ENCODE results near the gene PELI1. TPM values are rescaled to one million over a fixed set of nuclear protein-coding genes. Genes with fewer than 3 reads are reported as not detected.
A peak's percentile ranks its signal among the peaks of the same experiment; 100 is the strongest.

PELI1 gene
- total RNA-seq, 1 donor from 2014 or later = 58.2 TPM

DNA sequence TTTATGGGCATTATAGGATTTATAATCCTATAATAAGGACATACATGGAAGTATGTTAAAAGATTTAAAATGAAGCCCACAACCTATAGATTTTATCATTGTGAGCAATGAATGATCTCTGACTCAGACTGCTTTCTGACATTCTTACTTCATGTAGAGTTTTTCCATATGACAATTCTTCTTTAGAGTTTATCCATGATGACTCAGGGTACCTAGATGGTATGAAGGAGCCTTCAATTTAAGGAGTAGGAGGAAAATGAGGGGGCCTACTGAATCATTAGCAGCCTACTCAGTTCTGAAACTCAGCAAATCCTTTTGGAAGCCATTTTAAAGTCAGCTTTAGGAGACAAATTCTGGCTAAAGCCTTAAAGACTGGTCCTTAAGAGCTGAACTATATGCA is 10.4 kb downstream of the PELI1 start:
- DNase-seq (ENCODE audit: extremely low spot score, unreplicated experiment) = no peak
- no peak overlapping the region for H3K4me3 Mint-ChIP-seq
- no peak for TF ChIP-seq CTCF (conservative IDR thresholded peaks at IDR 0.05)
- peak overlapping the region; percentile 18 for H3K27ac Mint-ChIP-seq
- peaks cover 43% of the 10 kb centered on the region for H3K4me1 Mint-ChIP-seq (ENCODE audit: unreplicated experiment)
- no peaks in the 10 kb centered on the region for H3K27me3 Mint-ChIP-seq
- no peaks in the 10 kb centered on the region for H3K9me3 Mint-ChIP-seq
- peaks cover 25% of the 10 kb centered on the region for H3K36me3 Mint-ChIP-seq

GRCh38 chr2:64133354-64133753 is 10.9 kb downstream of the PELI1 start:
- Mint-ChIP-seq H3K27ac (no peak overlapping the region), H3K4me3 (no peak overlapping the region), H3K4me1 (ENCODE audit: unreplicated experiment) (peaks cover 41% of the 10 kb centered on the region), H3K36me3 (peaks cover 21% of the 10 kb centered on the region), H3K9me3 (no peaks in the 10 kb centered on the region), H3K27me3 (no peaks in the 10 kb centered on the region)
- no peak for DNase-seq (ENCODE audit: extremely low spot score, unreplicated experiment)
- no peak for TF ChIP-seq CTCF (conservative IDR thresholded peaks at IDR 0.05)

DNA sequence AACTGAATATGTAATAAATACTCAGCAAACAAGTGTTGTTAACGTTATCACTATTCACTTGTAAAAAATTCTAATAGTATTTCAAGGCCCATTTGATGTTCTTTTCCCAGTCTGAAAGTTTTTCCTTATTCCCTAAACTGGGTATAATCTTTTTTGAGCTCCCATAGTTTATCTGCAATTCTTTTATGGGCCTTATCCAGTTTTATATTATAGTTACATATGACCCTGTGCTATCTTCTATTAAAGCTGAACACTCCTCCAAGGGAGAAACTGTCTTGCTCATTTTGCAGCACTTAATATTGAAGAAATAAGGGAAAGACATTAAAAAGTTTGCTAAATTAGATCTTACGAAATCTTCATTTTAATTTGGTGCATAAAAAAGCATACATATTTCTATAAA is 13.9 kb downstream of the PELI1 start:
- Mint-ChIP-seq H3K36me3 (peaks cover 16% of the 10 kb centered on the region), H3K4me3 (no peak overlapping the region), H3K4me1 (ENCODE audit: unreplicated experiment) (peaks cover 27% of the 10 kb centered on the region), H3K9me3 (no peaks in the 10 kb centered on the region), H3K27ac (no peak overlapping the region), H3K27me3 (no peaks in the 10 kb centered on the region)
- no peak for DNase-seq (ENCODE audit: extremely low spot score, unreplicated experiment)
- TF ChIP-seq CTCF (conservative IDR thresholded peaks at IDR 0.05) = no peak

DNA sequence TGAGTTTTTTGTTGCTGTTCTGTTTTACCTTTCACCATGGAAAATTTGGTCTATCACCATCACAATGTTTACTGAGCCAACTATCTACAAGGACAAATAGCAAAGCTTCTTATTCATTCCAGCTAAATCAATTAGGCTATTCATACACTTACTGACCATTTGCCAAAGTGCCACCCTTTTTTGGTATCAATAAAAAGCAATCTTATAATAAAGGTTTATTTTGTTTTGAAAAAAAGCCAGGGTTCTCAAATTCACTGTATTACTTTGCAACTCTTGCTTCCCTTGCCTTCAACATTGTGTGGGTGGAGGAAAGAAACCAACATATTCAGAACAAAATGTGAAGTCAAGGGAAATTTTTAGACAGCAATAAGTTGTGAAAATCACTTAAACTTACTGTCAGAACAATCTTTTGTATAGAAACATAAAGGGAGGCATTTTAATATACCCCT is 15.3 kb downstream of the PELI1 start:
- Mint-ChIP-seq H3K36me3 (peaks cover 16% of the 10 kb centered on the region), H3K27ac (no peak overlapping the region), H3K4me1 (ENCODE audit: unreplicated experiment) (peaks cover 19% of the 10 kb centered on the region), H3K4me3 (no peak overlapping the region), H3K27me3 (no peaks in the 10 kb centered on the region), H3K9me3 (peaks cover 5% of the 10 kb centered on the region)
- no peak for DNase-seq (ENCODE audit: extremely low spot score, unreplicated experiment)
- no peak for TF ChIP-seq CTCF (conservative IDR thresholded peaks at IDR 0.05)

DNA sequence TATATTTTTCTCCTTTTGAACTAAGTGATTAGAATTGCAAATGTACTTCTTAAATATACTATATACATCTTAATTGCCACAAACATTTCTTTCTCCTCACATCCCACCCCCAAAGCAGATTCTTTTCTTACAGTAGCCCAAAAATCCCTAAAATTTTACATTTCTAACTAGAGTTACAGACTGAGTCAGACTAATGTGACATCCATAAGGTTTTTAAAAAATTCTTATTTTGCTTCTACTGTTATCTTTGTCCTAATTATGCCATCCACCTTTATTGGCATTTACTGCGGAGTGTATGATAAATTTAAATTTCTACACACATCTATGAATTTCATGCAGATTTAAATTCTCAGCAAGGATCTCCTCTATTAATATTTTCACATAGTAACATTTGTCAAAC is 15.8 kb downstream of the PELI1 start:
- Mint-ChIP-seq H3K27me3 (no peaks in the 10 kb centered on the region), H3K36me3 (peaks cover 20% of the 10 kb centered on the region), H3K4me3 (no peak overlapping the region), H3K9me3 (peaks cover 5% of the 10 kb centered on the region), H3K27ac (no peak overlapping the region), H3K4me1 (ENCODE audit: unreplicated experiment) (peaks cover 19% of the 10 kb centered on the region)
- TF ChIP-seq CTCF (conservative IDR thresholded peaks at IDR 0.05) = no peak
- DNase-seq (ENCODE audit: extremely low spot score, unreplicated experiment) = no peak

- Mint-ChIP-seq H3K9me3 (peaks cover 5% of the 10 kb centered on the region), H3K4me1 (ENCODE audit: unreplicated experiment) (peaks cover 18% of the 10 kb centered on the region), H3K4me3 (no peak overlapping the region), H3K27me3 (no peaks in the 10 kb centered on the region), H3K27ac (no peak overlapping the region), H3K36me3 (peaks cover 19% of the 10 kb centered on the region)
- no peak for TF ChIP-seq CTCF (conservative IDR thresholded peaks at IDR 0.05)
- no peak for DNase-seq (ENCODE audit: extremely low spot score, unreplicated experiment)
Observed at GRCh38 chr2:64127119-64127518, 17.1 kb downstream of the PELI1 start.

Data from type B pancreatic cell (in vitro differentiated cells).